K562 (cell line): ENCODE measurements around the gene CDK11B. TPM values are rescaled to one million over a fixed set of nuclear protein-coding genes. Genes with fewer than 3 reads are reported as not detected.

Experiments
- ATF7 ChIP-seq: fragments of 450-650 bp; IDR thresholded peaks from 2 replicates; pipeline ENCODE4 v1.7.1; 2014; ENCODE audit warnings: mild to moderate bottlenecking, moderate library complexity
- BRCA1 ChIP-seq, 2 experiments: fragments of 450-650 bp in 1 of 2; sonication (generic) in 1 of 2; formaldehyde crosslinking in 1 of 2; IDR thresholded peaks; 2 replicates each; pipeline versions ENCODE4 v1.5.0 to v1.6.1; 2017 to 2020; ENCODE audit warnings: mild to moderate bottlenecking in 1 of 2, missing genetic modification reagents in 1 of 2
- GTF3C2 ChIP-seq: IDR thresholded peaks from 3 replicates; pipeline ENCODE4 v1.6.1; 2011; ENCODE audit warnings: borderline replicate concordance, mild to moderate bottlenecking, moderate library complexity; ENCODE audit not compliant: insufficient read length; ENCODE audit errors: extremely low read depth
- HINFP ChIP-seq: fragments of 450-650 bp; conservative IDR thresholded peaks from 2 replicates; pipeline ENCODE4 v1.6.1; 2016; ENCODE audit warnings: missing genetic modification characterization, low read depth, mild to moderate bottlenecking, control low read depth, missing compliant biosample characterization
- NCOR1 ChIP-seq: fragments of 450-650 bp; IDR thresholded peaks from 2 replicates; pipeline ENCODE4 v1.6.1; 2016; ENCODE audit warnings: mild to moderate bottlenecking, moderate library complexity
- NELFE ChIP-seq: IDR thresholded peaks from 2 replicates; pipeline ENCODE4 v1.6.1; 2011; ENCODE audit warnings: mild to moderate bottlenecking; ENCODE audit not compliant: insufficient read depth, insufficient read length
- OTX1 ChIP-seq: fragments of 450-650 bp; formaldehyde crosslinking; IDR thresholded peaks from 2 replicates; pipeline ENCODE4 v1.4.0; 2022; ENCODE audit warnings: mild to moderate bottlenecking
- PCBP2 ChIP-seq: fragments of 200-400 bp; formaldehyde crosslinking; IDR thresholded peaks from 2 replicates; pipeline ENCODE4 v1.6.1; 2018; ENCODE audit warnings: low read length, low read depth, mild to moderate bottlenecking, moderate library complexity; ENCODE audit not compliant: poor library complexity, severe bottlenecking
- RBFOX2 ChIP-seq: fragments of 200-400 bp; formaldehyde crosslinking; IDR thresholded peaks from 2 replicates; pipeline ENCODE4 v1.6.1; 2017; ENCODE audit warnings: low read depth, mild to moderate bottlenecking, low read length, moderate library complexity
- TGIF2 ChIP-seq: sonication (generic); formaldehyde crosslinking; IDR thresholded peaks from 2 replicates; pipeline ENCODE4 v1.8.1; 2022; ENCODE audit warnings: mild to moderate bottlenecking, missing genetic modification reagents, moderate library complexity
- TRIM28 ChIP-seq: fragments of 450-650 bp; IDR thresholded peaks from 2 replicates; pipeline ENCODE4 v1.6.1; 2017
- ZBTB11 ChIP-seq, 3 experiments: fragments of 200-800 bp in 1 of 3; fragments of 250-450 bp in 1 of 3; fragments of 450-650 bp in 1 of 3; sonication (Bioruptor Pico) in 1 of 3; sonication (Bioruptor generic) in 1 of 3; formaldehyde crosslinking in 1 of 3; IDR thresholded peaks; 2 replicates each; pipeline versions ENCODE4 v1.6.1 to v1.8.0; 2016 to 2022; ENCODE audit warnings: mild to moderate bottlenecking in 2 of 3, missing genetic modification characterization in 2 of 3, missing compliant biosample characterization in 1 of 3, moderate library complexity in 1 of 3
- ZBTB7A ChIP-seq: IDR thresholded peaks from 2 replicates; pipeline ENCODE4 v1.6.1; 2011; ENCODE audit warnings: low read depth, mild to moderate bottlenecking, low read length, moderate library complexity, borderline replicate concordance; ENCODE audit not compliant: control insufficient read depth
- ZNF431 ChIP-seq: sonication (generic); formaldehyde crosslinking; IDR thresholded peaks from 2 replicates; pipeline ENCODE4 v1.8.0; 2022; ENCODE audit warnings: mild to moderate bottlenecking, missing genetic modification reagents
- ZNF512 ChIP-seq: IDR thresholded peaks from 2 replicates; pipeline ENCODE4 v1.6.1; 2016; ENCODE audit warnings: missing genetic modification characterization, missing compliant biosample characterization
- polyA plus RNA-seq, 8 experiments: library from polyadenylated mRNA; depleted of rRNA in 4 of 8; stranded (reverse) in 5 of 8; unstranded in 3 of 8; fragments of >200 nt; fragmentation: Nextera tagmentation in 2 of 8; fragmentation: Illumina TruSeq in 1 of 8; extraction: Ambion mirVana in 2 of 8; extraction: Trizol in 1 of 8; gene quantifications; 2 replicates each; pipeline versions ENCODE4 v1.2.1 to v1.2.3, GENCODE V29; 2011 to 2014; ENCODE audit warnings: inconsistent platforms in 1 of 8, missing spikeins in 1 of 8
- total RNA-seq, 7 experiments: library from RNA; depleted of rRNA in 6 of 7; stranded (reverse); fragments of >200 nt in 6 of 7; fragmentation: Illumina TruSeq in 2 of 7; extraction: Trizol in 2 of 7; gene quantifications; 2 replicates each; pipeline versions ENCODE4 v1.2.1 to v1.2.3, GENCODE V29; 2011 to 2021; ENCODE audit warnings: low replicate concordance in 1 of 7

CDK11B gene
- total and polyA plus RNA-seq, 9 of the 15 experiments (the other 6 are each of a cell fraction or from before 2014, with no cell fraction given) = 2.8 to 52.2 (median 19.5) TPM

GRCh38 chr1:1616045-1616790 is 42.6 kb downstream of the CDK11B start (continued):
- TF ChIP-seq ZNF431 (CRISPR knock-in tag) (0 out of 2 replicates have a peak, but pooled peaks have one; percentile 43), ZNF512 (no peak), ZBTB11 (CRISPR knock-in tag; IDR thresholded peaks at IDR 0.05) (peak in 1 of 3 experiments; percentile 1; a peak in 1 of 6 replicates), ZBTB7A (no peak), ATF7 (no peak), RBFOX2 (0 out of 2 replicates have a peak, but pooled peaks have one; percentile 1), OTX1 (CRISPR knock-in tag) (no peak), TRIM28 (no peak), NELFE (no peak), GTF3C2 (no peak), NCOR1 (no peak), BRCA1 (IDR thresholded peaks at IDR 0.05) (no peak), BRCA1 (CRISPR knock-in tag; IDR thresholded peaks at IDR 0.05) (no peak), HINFP (tag) (no peak), TGIF2 (CRISPR knock-in tag) (peak; percentile 69; the same call in 1 of the 2 replicates), PCBP2 (no peak)
